B cell (primary cell): ENCODE results near the gene BCAR3. TPM values are rescaled to one million over a fixed set of nuclear protein-coding genes. Genes with fewer than 3 reads are reported as not detected.

Experiments used
- ATAC-seq: fragments of 200-7000 bp; cut with Tn5 transposase; one replicate; pipeline ENCODE4 v1.10.0; 2021; ENCODE audit warnings: low read depth, mild to moderate bottlenecking, moderate number of reproducible peaks, moderate library complexity
- CTCF ChIA-PET: fragments of 350-600 bp; sonication (Branson Sonifier 250); formaldehyde crosslinking; loops from one replicate; lab custom pipeline; 2021; ENCODE audit warnings: antibody characterized with exemption, inconsistent platforms; lab: Charles Lee
- POLR2A ChIA-PET: fragments of 350-600 bp; sonication (Branson Sonifier 250); formaldehyde crosslinking; loops from one replicate; lab custom pipeline; 2021; ENCODE audit warnings: antibody characterized with exemption; lab: Charles Lee
- DNase-seq: peaks from one replicate; pipeline ENCODE4 v3.0.0; 2013
- H2AFZ ChIP-seq: 2 replicates; pipeline ENCODE4 v1.6.1; 2012; ENCODE audit warnings: mild to moderate bottlenecking, low read depth, low read length; ENCODE audit not compliant: insufficient read depth, poor library complexity, severe bottlenecking
- H3K27ac ChIP-seq, 2 donors: 1 replicate in 1 of 2; 2 replicates in 1 of 2; pipeline ENCODE4 v1.5.1; 2012 to 2013; ENCODE audit warnings: low read length in 2 of 2, mild to moderate bottlenecking in 2 of 2, moderate library complexity in 1 of 2
- H3K27me3 ChIP-seq, 4 experiments: fragments of 200-600 bp in 1 of 4; sonication (generic) in 1 of 4; replicated peaks in 1 of 4; 1 replicate in 2 of 4; 2 replicates in 2 of 4; pipeline versions ENCODE4 v1.6.1 to v1.7.0; 2013 to 2016; ENCODE audit warnings: low read length in 3 of 4, mild to moderate bottlenecking in 2 of 4, mixed read lengths in 1 of 4, moderate library complexity in 1 of 4; ENCODE audit not compliant: insufficient read depth in 4 of 4, control insufficient read depth in 3 of 4; ENCODE audit errors: control extremely low read depth in 1 of 4
- H3K36me3 ChIP-seq, 2 experiments: replicated peaks in 1 of 2; 1 replicate in 1 of 2; 2 replicates in 1 of 2; pipeline versions ENCODE4 v1.6.1 to v1.7.1; 2013; ENCODE audit warnings: low read length in 1 of 2; ENCODE audit not compliant: insufficient read depth in 2 of 2, control insufficient read depth in 1 of 2; ENCODE audit errors: control extremely low read depth in 1 of 2, extremely low read depth in 1 of 2
- H3K4me1 ChIP-seq, 2 donors: fragments of 200-600 bp in 1 of 2; sonication (generic) in 1 of 2; 1 replicate in 1 of 2; 2 replicates in 1 of 2; pipeline versions ENCODE4 v1.5.1 to v1.6.1; 2013 to 2017; ENCODE audit warnings: low read length in 2 of 2; ENCODE audit not compliant: control insufficient read depth in 2 of 2, insufficient read depth in 2 of 2
- H3K4me2 ChIP-seq: replicated peaks from 2 replicates; pipeline ENCODE3; 2012; ENCODE audit warnings: mild to moderate bottlenecking, low read depth, low read length; ENCODE audit not compliant: poor library complexity, severe bottlenecking
- H3K4me3 ChIP-seq, 5 experiments: fragments of 200-600 bp in 1 of 5; sonication (generic) in 1 of 5; 1 replicate in 3 of 5; 2 replicates in 2 of 5; pipeline versions ENCODE4 v1.5.1 to v1.7.0; 2011 to 2016; ENCODE audit warnings: low read length in 4 of 5, mild to moderate bottlenecking in 4 of 5, low read depth in 2 of 5, control low read depth in 1 of 5, moderate library complexity in 1 of 5; ENCODE audit not compliant: insufficient read depth in 1 of 5; ENCODE audit errors: control extremely low read depth in 1 of 5, extremely low read depth in 1 of 5
- H3K79me2 ChIP-seq: fragments of 200-600 bp; sonication (generic); one replicate; pipeline ENCODE4 v1.6.0; 2016; ENCODE audit warnings: low read length; ENCODE audit not compliant: control insufficient read depth, insufficient read depth
- H3K9ac ChIP-seq: fragments of 200-600 bp; sonication (generic); 2 replicates; pipeline ENCODE4 v1.6.1; 2017; ENCODE audit warnings: mild to moderate bottlenecking, low read length, moderate library complexity
- H3K9me3 ChIP-seq, 3 donors: one replicate each; pipeline versions ENCODE4 v1.6.1 to v1.7.1; 2013; ENCODE audit warnings: low read length in 2 of 3; ENCODE audit not compliant: control insufficient read depth in 2 of 3, insufficient read depth in 1 of 3; ENCODE audit errors: control extremely low read depth in 1 of 3
- H4K20me1 ChIP-seq: 2 replicates; pipeline ENCODE4 v1.6.0; 2012; ENCODE audit warnings: mild to moderate bottlenecking, low read length; ENCODE audit not compliant: insufficient read depth, control insufficient read depth, poor library complexity, severe bottlenecking
- H3K27ac Mint-ChIP-seq: one replicate; pipeline ENCODE4 v1.8.0; 2021; ENCODE audit warnings: mixed read lengths
- H3K27me3 Mint-ChIP-seq: one replicate; pipeline ENCODE4 v1.8.0; 2021; ENCODE audit warnings: mixed read lengths
- H3K4me1 Mint-ChIP-seq: one replicate; pipeline ENCODE4 v1.8.0; 2021; ENCODE audit warnings: mixed read lengths
- H3K4me3 Mint-ChIP-seq: one replicate; pipeline ENCODE4 v1.8.0; 2021; ENCODE audit warnings: mixed read lengths
- H3K9me3 Mint-ChIP-seq: one replicate; pipeline ENCODE4 v1.8.0; 2022; ENCODE audit warnings: mixed read lengths; ENCODE audit not compliant: insufficient read depth
- EZH2 ChIP-seq: IDR thresholded peaks from 2 replicates; pipeline ENCODE4 v1.6.1; 2012; ENCODE audit warnings: borderline replicate concordance, low read depth, mild to moderate bottlenecking, moderate library complexity, low read length; ENCODE audit not compliant: insufficient read depth, poor library complexity, severe bottlenecking
- WGBS: methylation state at CpG from one replicate; pipeline ENCODE4 v1.1.5; 2013; ENCODE audit warnings: missing lambda C conversion rate; ENCODE audit not compliant: insufficient coverage; 5-methylcytosine and 5-hydroxymethylcytosine counted together
- intact Hi-C: fragments of 100-400 bp; cut with micrococcal nuclease; formaldehyde crosslinking; loops from one replicate; pipeline ENCODE4 v1.10.0; 2022
- polyA plus RNA-seq: library from polyadenylated mRNA; depleted of rRNA; stranded (reverse); fragments of >200 nt; gene quantifications from 2 replicates; pipeline ENCODE4 v1.2.3, GENCODE V29; 2012
- total RNA-seq, 2 donors: library from RNA; stranded (reverse); fragments of 120-200 nt in 1 of 2; gene quantifications; 1 replicate in 1 of 2; 2 replicates in 1 of 2; pipeline versions ENCODE4 v1.2.3 to v1.2.4, GENCODE V29; 2013 to 2022
- TF ChIP-seq, protein P1 (sequence below): fragments of 200-600 bp; IDR thresholded peaks from one replicate; pipeline ENCODE4 v1.8.0; 2022; ENCODE audit warnings: antibody characterized with exemption, mild to moderate bottlenecking

The BCAR3 gene
- total and polyA plus RNA-seq, 2 donors (not counting 1 experiment from before 2014, with no cell fraction given): 6.7 to 13.0 TPM

DNA sequence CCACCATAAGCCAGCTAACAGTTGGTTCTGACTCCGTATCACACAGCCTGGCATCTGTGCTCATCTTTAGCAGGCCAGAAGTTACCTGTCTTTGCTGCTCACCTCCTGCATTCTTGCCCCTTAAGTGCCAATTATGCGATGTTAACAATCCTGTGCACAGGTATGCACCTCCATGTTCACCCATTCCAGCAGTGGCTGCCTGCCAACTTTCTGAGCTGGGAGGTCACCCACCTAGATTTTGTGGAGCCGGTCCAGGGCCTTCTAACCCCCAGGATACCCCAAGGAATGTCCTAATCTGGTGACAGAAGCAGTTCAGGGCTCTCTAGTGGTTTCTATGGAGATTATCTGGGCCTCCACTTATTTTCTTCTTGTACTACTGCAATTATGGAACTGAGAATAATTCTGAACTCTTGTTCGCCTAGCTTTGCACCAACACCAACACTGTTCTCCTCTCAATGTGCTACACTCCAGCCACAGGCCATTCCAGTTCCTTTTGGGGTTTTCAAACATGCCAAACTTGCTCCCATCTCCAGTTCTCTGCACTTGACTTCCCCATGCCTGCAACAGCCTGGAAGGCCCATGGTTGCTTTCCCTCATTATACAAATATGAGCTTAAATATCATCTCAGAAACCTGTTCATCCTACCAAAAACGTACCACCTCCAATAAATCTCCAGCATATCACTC, 9.0 kb downstream of the BCAR3 start:
- H3K4me2 ChIP-seq: no peak overlapping the region
- no peak for ATAC-seq
- H4K20me1 ChIP-seq: no peaks in the 10 kb centered on the region
- Mint-ChIP-seq H3K4me1 (peaks cover 27% of the 10 kb centered on the region), H3K27ac (peak overlapping the region; percentile 7), H3K27me3 (no peaks in the 10 kb centered on the region), H3K4me3 (no peak overlapping the region), H3K9me3 (no peaks in the 10 kb centered on the region)
- no peak for TF ChIP-seq EZH2
- TF ChIP-seq, protein P1, sequence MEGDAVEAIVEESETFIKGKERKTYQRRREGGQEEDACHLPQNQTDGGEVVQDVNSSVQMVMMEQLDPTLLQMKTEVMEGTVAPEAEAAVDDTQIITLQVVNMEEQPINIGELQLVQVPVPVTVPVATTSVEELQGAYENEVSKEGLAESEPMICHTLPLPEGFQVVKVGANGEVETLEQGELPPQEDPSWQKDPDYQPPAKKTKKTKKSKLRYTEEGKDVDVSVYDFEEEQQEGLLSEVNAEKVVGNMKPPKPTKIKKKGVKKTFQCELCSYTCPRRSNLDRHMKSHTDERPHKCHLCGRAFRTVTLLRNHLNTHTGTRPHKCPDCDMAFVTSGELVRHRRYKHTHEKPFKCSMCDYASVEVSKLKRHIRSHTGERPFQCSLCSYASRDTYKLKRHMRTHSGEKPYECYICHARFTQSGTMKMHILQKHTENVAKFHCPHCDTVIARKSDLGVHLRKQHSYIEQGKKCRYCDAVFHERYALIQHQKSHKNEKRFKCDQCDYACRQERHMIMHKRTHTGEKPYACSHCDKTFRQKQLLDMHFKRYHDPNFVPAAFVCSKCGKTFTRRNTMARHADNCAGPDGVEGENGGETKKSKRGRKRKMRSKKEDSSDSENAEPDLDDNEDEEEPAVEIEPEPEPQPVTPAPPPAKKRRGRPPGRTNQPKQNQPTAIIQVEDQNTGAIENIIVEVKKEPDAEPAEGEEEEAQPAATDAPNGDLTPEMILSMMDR: no peak
- no peaks in the 10 kb centered on the region for H3K9me3 ChIP-seq
- DNase-seq: no peak
- peaks cover 46% of the 10 kb centered on the region for H3K79me2 ChIP-seq
- CTCF ChIA-PET: interaction anchor here (0.6 to 2.9 kb wide), 5 partner anchors 9 to 142 kb away, joined by 3 to 11 read pairs (median 5); partner anchors contain the start of gene BCAR3
- 97% methylated on average over 3 of the region's 5 CpGs for WGBS
- no peaks in the 10 kb centered on the region for H3K27me3 ChIP-seq
- H3K4me1 ChIP-seq: no peaks in the 10 kb centered on the region
- intact Hi-C loops: no loop called here
- no peak overlapping the region for H3K27ac ChIP-seq
- no peak overlapping the region for H2AFZ ChIP-seq
- peaks cover 11 to 15% of the 10 kb centered on the region in 2 experiments for H3K36me3 ChIP-seq
- POLR2A ChIA-PET: no interaction called here
- no peak overlapping the region for H3K4me3 ChIP-seq
- H3K9ac ChIP-seq: no peak overlapping the region

DNA sequence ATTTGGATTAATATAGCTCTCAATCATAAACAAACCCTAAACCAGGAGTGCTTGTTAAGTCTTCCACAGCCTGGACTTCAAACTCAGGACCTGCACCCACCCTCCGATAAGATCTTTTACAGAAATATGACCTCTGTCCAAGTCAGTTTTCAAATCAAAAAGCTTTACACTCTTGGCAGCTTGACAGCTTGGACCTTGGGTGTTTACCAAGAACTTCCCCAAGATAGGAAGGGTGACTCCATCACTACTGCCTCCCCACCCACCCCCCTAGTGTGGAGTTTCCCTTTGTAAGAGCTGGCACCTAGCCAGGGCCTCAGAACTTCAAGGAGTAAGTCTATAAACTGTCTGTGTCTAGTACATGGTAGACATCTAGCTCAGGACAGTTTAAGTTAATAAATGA, 9.6 kb downstream of the BCAR3 start:
- DNase-seq: no peak
- Histone ChIP-seq H3K36me3 (peaks cover 10 to 15% of the 10 kb centered on the region in 2 experiments), H3K9me3 (no peaks in the 10 kb centered on the region), H3K4me1 (no peaks in the 10 kb centered on the region), H3K27me3 (no peaks in the 10 kb centered on the region), H4K20me1 (no peaks in the 10 kb centered on the region), H2AFZ (no peak overlapping the region), H3K4me2 (no peak overlapping the region), H3K9ac (no peak overlapping the region), H3K27ac (no peak overlapping the region), H3K4me3 (no peak overlapping the region), H3K79me2 (peaks cover 41% of the 10 kb centered on the region)
- Mint-ChIP-seq H3K4me3 (no peak overlapping the region), H3K9me3 (no peaks in the 10 kb centered on the region), H3K4me1 (peaks cover 21% of the 10 kb centered on the region), H3K27ac (no peak overlapping the region), H3K27me3 (no peaks in the 10 kb centered on the region)
- no CpG with 5 or more reads among the region's 1 CpG for WGBS
- ATAC-seq: no peak
- intact Hi-C loops: no loop called here
- no peak for TF ChIP-seq EZH2
- TF ChIP-seq, protein P1: no peak
- CTCF ChIA-PET: interaction anchor here (0.6 to 2.9 kb wide), 5 partner anchors 9 to 141 kb away, joined by 3 to 11 read pairs (median 4); partner anchors contain the start of gene BCAR3
- POLR2A ChIA-PET: no interaction called here
